ENCODE data around the gene PPP2R2C.

Gene PPP2R2C

DNA sequence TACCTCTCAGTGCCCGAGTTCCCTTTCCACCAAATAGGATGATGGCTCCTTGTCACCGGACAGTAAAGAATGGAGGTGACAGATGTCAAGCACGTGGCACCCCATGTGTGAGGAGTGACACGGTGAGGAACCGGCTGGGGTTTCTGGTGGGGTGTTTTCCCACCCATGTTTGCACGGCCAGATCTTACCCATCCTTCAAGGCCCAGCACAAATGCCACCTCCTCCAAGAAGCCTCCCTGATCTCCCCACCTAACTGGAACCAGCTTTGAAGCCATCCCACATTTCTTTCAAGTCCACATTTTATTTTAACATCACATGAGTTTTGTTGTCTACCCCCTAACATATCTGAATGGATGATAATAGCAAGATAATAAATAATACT is 139.8 kb downstream of the PPP2R2C start:
- Mint-ChIP-seq H3K27me3 (ENCODE audit: low read depth, poor library complexity) (peaks cover 31% of the 10 kb centered on the region), H3K4me1 (peaks cover 4% of the 10 kb centered on the region), H3K4me3 (no peak overlapping the region), H3K27ac (no peak overlapping the region), H3K9me3 (no peaks in the 10 kb centered on the region), H3K36me3 (ENCODE audit: low read depth) (no peaks in the 10 kb centered on the region)
- TF ChIP-seq, protein P1, sequence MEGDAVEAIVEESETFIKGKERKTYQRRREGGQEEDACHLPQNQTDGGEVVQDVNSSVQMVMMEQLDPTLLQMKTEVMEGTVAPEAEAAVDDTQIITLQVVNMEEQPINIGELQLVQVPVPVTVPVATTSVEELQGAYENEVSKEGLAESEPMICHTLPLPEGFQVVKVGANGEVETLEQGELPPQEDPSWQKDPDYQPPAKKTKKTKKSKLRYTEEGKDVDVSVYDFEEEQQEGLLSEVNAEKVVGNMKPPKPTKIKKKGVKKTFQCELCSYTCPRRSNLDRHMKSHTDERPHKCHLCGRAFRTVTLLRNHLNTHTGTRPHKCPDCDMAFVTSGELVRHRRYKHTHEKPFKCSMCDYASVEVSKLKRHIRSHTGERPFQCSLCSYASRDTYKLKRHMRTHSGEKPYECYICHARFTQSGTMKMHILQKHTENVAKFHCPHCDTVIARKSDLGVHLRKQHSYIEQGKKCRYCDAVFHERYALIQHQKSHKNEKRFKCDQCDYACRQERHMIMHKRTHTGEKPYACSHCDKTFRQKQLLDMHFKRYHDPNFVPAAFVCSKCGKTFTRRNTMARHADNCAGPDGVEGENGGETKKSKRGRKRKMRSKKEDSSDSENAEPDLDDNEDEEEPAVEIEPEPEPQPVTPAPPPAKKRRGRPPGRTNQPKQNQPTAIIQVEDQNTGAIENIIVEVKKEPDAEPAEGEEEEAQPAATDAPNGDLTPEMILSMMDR (IDR thresholded peaks at IDR 0.05), result no peak
- DNase-seq, result no peak

GRCh38 chr4:6332042-6332668 is 140.3 kb downstream of the PPP2R2C start:
- Mint-ChIP-seq H3K4me3 (no peak overlapping the region), H3K9me3 (no peaks in the 10 kb centered on the region), H3K36me3 (ENCODE audit: low read depth) (no peaks in the 10 kb centered on the region), H3K27ac (no peak overlapping the region), H3K27me3 (ENCODE audit: low read depth, poor library complexity) (peaks cover 28% of the 10 kb centered on the region), H3K4me1 (no peaks in the 10 kb centered on the region)
- DNase-seq, result peak; percentile 72
- TF ChIP-seq, protein P1 (IDR thresholded peaks at IDR 0.05), result peak; percentile 76

- Mint-ChIP-seq H3K4me1 (no peaks in the 10 kb centered on the region), H3K27ac (no peak overlapping the region), H3K27me3 (ENCODE audit: low read depth, poor library complexity) (peaks cover 28% of the 10 kb centered on the region), H3K9me3 (no peaks in the 10 kb centered on the region), H3K4me3 (no peak overlapping the region), H3K36me3 (ENCODE audit: low read depth) (no peaks in the 10 kb centered on the region)
- TF ChIP-seq, protein P1 (IDR thresholded peaks at IDR 0.05), result no peak
- no peak for DNase-seq
Observed at GRCh38 chr4:6331468-6331867, 140.9 kb downstream of the PPP2R2C start.

GRCh38 chr4:6331018-6331417 is 141.4 kb downstream of the PPP2R2C start:
- peaks cover 28% of the 10 kb centered on the region for H3K27me3 Mint-ChIP-seq (ENCODE audit: low read depth, poor library complexity)
- DNase-seq, result no peak
- no peaks in the 10 kb centered on the region for H3K4me1 Mint-ChIP-seq
- H3K4me3 Mint-ChIP-seq, result no peak overlapping the region
- H3K36me3 Mint-ChIP-seq (ENCODE audit: low read depth), result no peaks in the 10 kb centered on the region
- TF ChIP-seq, protein P1 (IDR thresholded peaks at IDR 0.05), result peak; percentile 42
- H3K27ac Mint-ChIP-seq, result no peak overlapping the region
- H3K9me3 Mint-ChIP-seq, result no peaks in the 10 kb centered on the region

DNA sequence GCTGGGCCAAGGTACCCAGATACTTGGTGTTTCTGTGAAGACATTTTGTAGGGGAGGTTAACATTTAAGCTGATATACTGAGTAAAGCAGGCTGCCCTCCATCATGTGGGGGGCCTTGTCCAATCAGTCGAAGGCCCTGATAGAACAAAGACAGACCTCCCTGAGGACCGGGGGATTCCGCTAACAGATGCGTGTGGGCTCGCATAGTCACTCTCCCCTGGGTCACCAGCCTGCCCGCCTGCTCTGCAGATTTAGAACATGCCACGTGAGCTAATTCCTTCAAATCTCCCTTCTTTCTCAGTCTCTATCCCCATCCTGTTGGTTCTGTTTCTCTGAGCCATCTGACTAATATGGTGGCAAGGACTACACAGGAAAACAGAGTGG is 142.0 kb downstream of the PPP2R2C start:
- Mint-ChIP-seq H3K27me3 (ENCODE audit: low read depth, poor library complexity) (peaks cover 28% of the 10 kb centered on the region), H3K9me3 (no peaks in the 10 kb centered on the region), H3K4me1 (no peaks in the 10 kb centered on the region), H3K36me3 (ENCODE audit: low read depth) (no peaks in the 10 kb centered on the region), H3K4me3 (no peak overlapping the region), H3K27ac (no peak overlapping the region)
- DNase-seq, result no peak
- TF ChIP-seq, protein P1 (IDR thresholded peaks at IDR 0.05), result no peak
